ENCODE results near the gene KCNJ1. TPM values are rescaled to one million over a fixed set of nuclear protein-coding genes. Genes with fewer than 3 reads are reported as not detected.

The KCNJ1 gene
- total RNA-seq, 1 experiment from 2014 or later = not detected

DNA sequence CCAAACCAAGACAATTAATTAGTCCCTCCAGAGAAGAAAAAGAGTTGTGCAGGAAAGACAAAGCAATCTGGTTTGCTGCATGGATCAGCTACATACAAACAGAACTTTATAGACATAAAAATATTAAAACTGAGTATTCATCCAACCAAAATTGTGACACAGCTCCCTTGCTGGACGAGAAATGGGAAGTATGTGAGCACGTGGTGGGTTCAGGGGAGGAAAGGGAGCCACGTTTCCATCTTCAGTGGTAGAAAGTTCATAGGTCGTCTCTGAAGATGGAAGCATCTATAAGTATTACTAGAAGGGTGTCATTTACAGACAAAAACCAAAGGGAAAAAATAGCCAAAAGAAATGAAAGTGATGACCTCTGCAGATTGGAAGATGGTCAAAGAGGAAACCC lies 17.0 kb upstream of the KCNJ1 start:
- no peak overlapping the region for H2AFZ ChIP-seq (ENCODE audit: low read length)
- H3K27me3 ChIP-seq (ENCODE audit: low read length) = peaks cover 15% of the 10 kb centered on the region; the same call in 1 of the 2 replicates
- peak overlapping the region; percentile 45; the same call in 1 of the 2 replicates for H3K4me3 ChIP-seq (ENCODE audit: low read length)
- no peak for ATAC-seq
- POLR2A ChIA-PET (ENCODE audit: unreplicated experiment) = no interaction called here
- no peaks in the 10 kb centered on the region for H3K79me2 ChIP-seq (ENCODE audit: low read length)
- H3K36me3 ChIP-seq (ENCODE audit: low read depth, low read length) = no peaks in the 10 kb centered on the region
- H4K20me1 ChIP-seq (ENCODE audit: low read length) = no peaks in the 10 kb centered on the region
- H3K9ac ChIP-seq (ENCODE audit: low read length) = no peak overlapping the region
- TF ChIP-seq CTCF (conservative IDR thresholded peaks at IDR 0.05; ENCODE audit: low read depth, low read length) (no peak), EZH2 (IDR thresholded peaks at IDR 0.05; ENCODE audit: low read length, unreplicated experiment) (no peak), EZH2phosphoT487 (IDR thresholded peaks at IDR 0.05; ENCODE audit: borderline replicate concordance, low read length) (no peak)
- no peaks in the 10 kb centered on the region for H3F3A ChIP-seq (ENCODE audit: low read length, unreplicated experiment)
- H3K9me2 ChIP-seq (replicated peaks; ENCODE audit: low read length) = no peaks in the 10 kb centered on the region
- H3K27ac ChIP-seq (ENCODE audit: low read length) = no peak overlapping the region
- intact Hi-C loops (cut with micrococcal nuclease) = loop anchor here (1.0 to 10.0 kb wide), 4 partner anchors 22 to 232 kb away; no protein-coding TSS in a partner anchor
- no TSS peak for BruUV-seq (replicated peaks)
- no peak for DNase-seq
- no peaks in the 10 kb centered on the region for H3K9me3 ChIP-seq (ENCODE audit: low read length)
- CTCF ChIA-PET = interaction anchor here (0.6 to 3.3 kb wide), 5 partner anchors 18 to 1249 kb away, joined by 3 to 41 read pairs (median 4); no protein-coding TSS in a partner anchor
- peak overlapping the region; percentile 59 for H3K4me2 ChIP-seq (ENCODE audit: low read length)
- no peaks in the 10 kb centered on the region for H3K4me1 ChIP-seq (ENCODE audit: insufficient read depth, low read length)

DNA sequence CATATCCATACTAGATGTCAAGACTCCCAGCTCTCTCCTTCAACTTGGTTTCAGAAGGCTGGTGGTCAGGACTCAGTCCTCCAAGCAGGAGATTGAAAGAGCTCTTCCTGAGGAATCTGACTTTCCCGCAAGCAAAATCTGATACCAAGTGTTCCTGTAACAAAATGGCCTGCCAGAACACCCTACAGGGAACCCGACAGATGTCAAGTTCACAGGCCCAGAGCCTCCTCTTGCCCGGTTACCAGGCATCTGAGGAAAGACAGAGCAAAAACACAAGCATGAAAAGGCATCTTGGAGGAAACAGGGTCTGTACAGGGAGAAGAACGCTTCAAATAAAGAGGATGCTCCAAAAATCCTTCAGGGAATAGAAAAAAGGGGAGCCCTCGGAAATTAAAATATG lies 15.4 kb upstream of the KCNJ1 start:
- Histone ChIP-seq H3K4me3 (ENCODE audit: low read length) (no peak overlapping the region), H3K79me2 (ENCODE audit: low read length) (no peaks in the 10 kb centered on the region), H3F3A (ENCODE audit: low read length, unreplicated experiment) (no peaks in the 10 kb centered on the region), H3K9me2 (replicated peaks; ENCODE audit: low read length) (no peaks in the 10 kb centered on the region), H3K9me3 (ENCODE audit: low read length) (no peaks in the 10 kb centered on the region), H3K9ac (ENCODE audit: low read length) (no peak overlapping the region), H3K4me1 (ENCODE audit: insufficient read depth, low read length) (no peaks in the 10 kb centered on the region), H3K4me2 (ENCODE audit: low read length) (no peak overlapping the region), H4K20me1 (ENCODE audit: low read length) (no peaks in the 10 kb centered on the region), H3K27ac (ENCODE audit: low read length) (no peak overlapping the region), H3K36me3 (ENCODE audit: low read depth, low read length) (no peaks in the 10 kb centered on the region), H2AFZ (ENCODE audit: low read length) (no peak overlapping the region), H3K27me3 (ENCODE audit: low read length) (peaks cover 15% of the 10 kb centered on the region; the same call in 1 of the 2 replicates)
- intact Hi-C loops (cut with micrococcal nuclease) = loop anchor here (10.0 kb wide), 1 partner anchor 142 kb away; no protein-coding TSS in a partner anchor
- ChIA-PET CTCF (no interaction called here), POLR2A (ENCODE audit: unreplicated experiment) (no interaction called here)
- DNase-seq = no peak
- no peak for ATAC-seq
- BruUV-seq (replicated peaks) = no TSS peak
- TF ChIP-seq EZH2 (IDR thresholded peaks at IDR 0.05; ENCODE audit: low read length, unreplicated experiment) = no peak
- no peak for TF ChIP-seq CTCF (conservative IDR thresholded peaks at IDR 0.05; ENCODE audit: low read depth, low read length)
- no peak for TF ChIP-seq EZH2phosphoT487 (IDR thresholded peaks at IDR 0.05; ENCODE audit: borderline replicate concordance, low read length)

DNA sequence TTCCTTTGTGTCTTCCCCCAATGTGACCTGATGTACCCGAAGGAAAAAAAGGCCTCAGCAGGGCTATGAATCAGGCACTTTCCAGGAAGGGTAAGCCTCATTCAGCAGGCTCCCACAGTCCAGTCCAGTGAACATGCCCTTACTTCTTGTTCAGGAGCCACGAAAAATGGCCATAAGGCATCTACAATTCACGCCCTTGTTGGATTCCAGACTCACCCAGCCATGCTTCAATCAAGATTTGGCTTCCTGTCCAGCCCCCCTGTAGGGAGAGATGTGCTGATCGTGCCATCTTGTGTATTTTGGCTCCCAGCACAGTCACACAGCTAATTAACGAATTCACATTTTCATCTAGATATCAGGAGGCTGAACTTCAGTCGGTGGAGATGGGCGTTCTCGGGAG lies 14.1 kb upstream of the KCNJ1 start:
- POLR2A ChIA-PET (ENCODE audit: unreplicated experiment) = no interaction called here
- Histone ChIP-seq H3K9me2 (replicated peaks; ENCODE audit: low read length) (no peaks in the 10 kb centered on the region), H3K36me3 (ENCODE audit: low read depth, low read length) (no peaks in the 10 kb centered on the region), H2AFZ (ENCODE audit: low read length) (no peak overlapping the region), H3K27ac (ENCODE audit: low read length) (no peak overlapping the region), H3K9me3 (ENCODE audit: low read length) (no peaks in the 10 kb centered on the region), H4K20me1 (ENCODE audit: low read length) (no peaks in the 10 kb centered on the region), H3K79me2 (ENCODE audit: low read length) (no peaks in the 10 kb centered on the region), H3K9ac (ENCODE audit: low read length) (no peak overlapping the region), H3K27me3 (ENCODE audit: low read length) (peaks cover 15% of the 10 kb centered on the region; the same call in 1 of the 2 replicates), H3K4me2 (ENCODE audit: low read length) (no peak overlapping the region), H3K4me1 (ENCODE audit: insufficient read depth, low read length) (no peaks in the 10 kb centered on the region), H3K4me3 (ENCODE audit: low read length) (no peak overlapping the region), H3F3A (ENCODE audit: low read length, unreplicated experiment) (no peaks in the 10 kb centered on the region)
- no peak for TF ChIP-seq EZH2phosphoT487 (IDR thresholded peaks at IDR 0.05; ENCODE audit: borderline replicate concordance, low read length)
- CTCF ChIA-PET = no interaction called here
- BruUV-seq (replicated peaks) = no TSS peak
- DNase-seq (no peak), ATAC-seq (no peak)
- intact Hi-C loops (cut with micrococcal nuclease) = loop anchor here (10.0 kb wide), 1 partner anchor 144 kb away; no protein-coding TSS in a partner anchor
